ENCODE measurements around the gene KRT15.
"Not testable (repeated sequence)": the region's sequence is repeated elsewhere in the genome, so short reads cannot be mapped to it uniquely, and the experiment has no call there.

KRT15 gene

DNA sequence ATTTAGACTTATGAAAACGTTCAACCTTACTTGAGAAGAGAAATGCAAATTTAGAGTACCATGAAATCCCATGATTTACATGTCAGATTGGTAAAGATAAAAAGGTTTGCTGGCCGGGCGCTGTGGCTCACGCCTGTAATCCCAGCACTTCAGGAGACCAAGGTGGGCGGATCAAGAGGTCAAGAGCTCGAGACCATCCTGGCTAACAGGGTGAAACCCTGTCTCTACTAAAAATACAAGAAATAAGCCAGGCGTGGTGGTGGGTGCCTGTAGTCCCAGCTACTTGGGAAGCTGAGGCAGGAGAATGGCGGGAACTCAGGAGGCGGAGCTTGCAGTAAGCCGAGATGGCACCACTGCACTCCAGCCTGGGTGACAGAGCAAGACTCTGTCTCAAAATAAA lies 24.1 kb upstream of the KRT15 start:
- not testable (repeated sequence) for DNase-seq

DNA sequence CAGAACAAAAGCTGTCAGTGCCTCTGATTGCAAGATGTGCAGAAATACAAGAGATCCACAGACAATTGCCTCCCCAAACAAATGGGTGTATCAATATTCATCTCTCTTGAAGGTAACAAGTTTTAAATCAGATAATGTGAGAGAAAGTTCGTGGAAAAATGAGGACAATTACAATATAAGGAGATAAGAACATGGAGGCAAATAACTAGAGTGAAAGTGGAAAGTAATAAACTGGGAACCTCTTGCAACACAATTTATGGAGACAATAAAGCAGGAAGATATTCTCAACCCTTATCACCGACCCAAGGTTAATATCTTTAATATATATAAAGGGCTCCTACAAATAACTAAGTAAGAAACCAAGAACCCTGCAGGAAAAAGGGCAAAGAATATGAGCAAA lies 23.7 kb upstream of the KRT15 start:
- no peak for DNase-seq

DNA sequence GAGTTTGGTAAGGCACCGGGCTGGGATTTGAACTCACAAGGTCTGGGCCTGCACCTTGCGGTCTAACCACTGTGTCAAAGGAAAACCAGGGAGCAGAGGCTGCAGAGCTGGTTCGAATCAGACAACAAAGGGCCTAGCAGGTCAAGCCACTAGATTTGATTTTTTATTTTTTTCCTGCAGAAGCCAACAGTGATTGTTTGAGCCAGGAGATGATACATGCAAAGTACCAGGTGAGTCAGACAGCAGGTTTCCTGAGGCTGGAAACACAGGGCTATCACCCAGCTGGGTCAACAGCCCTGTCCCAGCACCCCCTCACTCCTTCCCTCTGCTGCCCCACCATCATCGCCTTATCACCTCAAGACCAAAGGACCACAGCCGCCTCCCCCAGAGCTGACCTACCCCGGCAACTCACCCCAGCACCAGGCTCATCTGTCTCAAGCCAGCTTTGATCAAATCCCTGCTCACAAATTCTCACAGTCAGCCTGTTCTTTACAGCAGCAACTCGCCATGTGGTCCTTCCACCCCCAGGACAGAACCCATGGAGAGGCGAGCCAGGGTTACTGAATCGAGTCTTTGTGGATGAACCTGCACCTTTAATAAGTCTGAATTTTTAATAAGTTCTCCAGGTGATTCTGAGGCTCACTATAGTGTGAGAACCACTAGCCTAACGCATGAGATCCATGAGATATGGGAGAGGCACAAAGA lies 22.4 kb upstream of the KRT15 start:
- no peak for DNase-seq

DNA sequence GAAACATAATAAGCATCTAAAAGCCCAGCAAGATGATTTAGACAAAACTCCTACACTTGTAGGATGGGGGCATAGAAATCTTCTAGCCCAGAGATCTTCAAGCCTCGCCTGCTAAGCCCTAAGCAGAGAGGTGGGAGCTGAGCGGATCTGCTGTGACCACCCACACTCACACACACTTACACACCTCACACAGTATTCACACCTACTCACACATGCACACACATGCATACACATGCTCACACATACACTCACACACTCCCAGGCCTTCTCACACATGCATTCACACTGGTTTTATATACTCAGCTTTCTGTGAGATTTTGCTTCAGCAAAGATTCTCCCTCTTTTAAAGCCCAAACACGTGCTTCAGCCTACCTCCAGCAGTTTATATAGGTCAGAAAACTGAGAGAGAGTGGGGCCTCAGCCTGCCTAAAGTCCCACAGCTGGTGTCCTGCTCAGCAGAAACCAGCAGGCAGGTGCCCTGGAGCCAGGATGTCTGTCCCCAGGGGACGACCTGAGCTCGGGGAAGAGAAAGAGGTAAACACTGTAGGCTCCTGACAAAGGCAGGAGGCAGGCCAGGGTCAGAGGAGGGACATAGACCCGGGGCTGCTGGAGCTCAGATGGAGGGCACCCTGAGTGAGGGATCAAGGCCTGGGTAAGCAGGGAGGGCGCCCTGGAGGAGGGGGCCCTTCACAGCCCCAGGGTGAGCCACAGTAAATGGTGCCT lies 21.4 kb upstream of the KRT15 start:
- DNase-seq, result no peak

DNA sequence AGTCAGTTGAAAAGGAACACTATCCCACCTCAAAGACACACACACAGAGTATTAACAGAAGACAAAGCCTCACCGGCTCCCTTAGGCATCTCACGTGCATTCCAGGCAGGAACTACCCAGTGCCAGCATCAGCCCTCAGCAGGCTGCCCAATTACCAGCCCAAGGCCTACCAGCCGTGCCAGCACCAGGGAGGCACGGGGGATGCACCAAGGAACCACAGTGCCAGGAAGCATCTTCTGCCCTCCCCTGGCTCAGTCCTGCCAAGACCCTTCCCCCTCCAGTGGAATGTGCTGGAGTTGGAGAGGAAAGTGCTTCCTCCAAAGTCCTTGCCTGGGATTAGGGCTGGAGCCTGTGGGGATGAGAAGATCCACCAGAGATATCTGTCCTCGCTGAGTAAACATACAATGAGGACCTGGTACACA lies 20.4 kb upstream of the KRT15 start:
- no peak for DNase-seq

DNA sequence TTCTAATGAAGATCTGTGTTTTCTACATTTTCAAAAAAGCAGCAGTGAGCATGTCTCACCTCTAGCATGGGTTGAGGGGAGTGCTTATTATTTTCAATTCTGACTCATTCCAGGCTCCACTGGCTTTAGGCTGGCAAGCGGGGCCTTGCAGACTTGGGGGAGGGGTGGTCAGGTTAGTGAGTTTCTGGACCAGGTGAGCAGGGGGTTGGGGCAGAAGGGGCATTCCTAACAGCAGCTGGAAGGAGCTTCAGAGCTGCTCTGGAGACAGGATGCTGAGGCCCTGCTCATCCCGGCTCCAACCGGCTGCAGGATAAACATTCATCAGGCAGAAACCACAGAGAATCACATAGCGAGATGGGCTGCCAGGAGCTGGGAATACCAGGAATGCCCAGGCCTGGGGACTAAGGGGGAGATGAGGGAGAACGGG lies 19.9 kb upstream of the KRT15 start:
- no peak for DNase-seq

DNA sequence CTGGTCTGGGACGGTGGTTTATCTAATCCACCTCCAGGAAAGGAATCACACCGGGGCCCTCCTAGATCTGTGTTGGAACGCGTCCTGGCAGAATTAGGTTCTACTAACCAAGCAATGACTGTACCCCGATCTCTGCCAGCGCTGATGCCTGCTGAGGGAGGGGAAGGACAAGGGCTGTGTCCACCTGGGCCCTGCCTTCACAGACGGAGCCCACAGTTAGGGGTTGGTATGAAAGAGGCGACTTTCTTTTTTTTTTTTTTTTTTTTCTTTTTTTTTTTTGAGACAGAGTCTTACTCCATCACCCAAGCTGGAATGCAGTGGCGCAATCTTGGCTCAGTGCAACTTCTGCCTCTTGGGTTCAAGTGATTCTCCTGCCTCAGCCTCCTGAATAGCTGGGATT lies 19.3 kb upstream of the KRT15 start:
- no peak for DNase-seq

DNA sequence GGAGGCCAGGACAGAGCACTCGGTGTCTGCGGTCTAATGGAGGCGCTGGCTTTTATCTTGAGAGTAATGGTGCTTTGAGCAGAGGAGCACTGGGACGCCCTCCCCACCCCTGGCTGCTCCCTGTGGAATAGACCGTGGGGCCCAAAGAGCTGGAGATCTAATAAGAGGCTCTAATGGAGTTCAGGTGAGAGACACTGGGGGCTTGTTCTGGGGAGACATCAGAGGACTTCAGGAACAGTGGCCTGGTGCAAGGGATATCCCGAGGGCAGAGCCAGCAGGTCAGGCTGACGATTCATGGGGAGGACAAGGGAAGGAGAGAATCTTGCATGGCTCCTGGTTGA lies 18.9 kb upstream of the KRT15 start:
- no peak for DNase-seq

DNA sequence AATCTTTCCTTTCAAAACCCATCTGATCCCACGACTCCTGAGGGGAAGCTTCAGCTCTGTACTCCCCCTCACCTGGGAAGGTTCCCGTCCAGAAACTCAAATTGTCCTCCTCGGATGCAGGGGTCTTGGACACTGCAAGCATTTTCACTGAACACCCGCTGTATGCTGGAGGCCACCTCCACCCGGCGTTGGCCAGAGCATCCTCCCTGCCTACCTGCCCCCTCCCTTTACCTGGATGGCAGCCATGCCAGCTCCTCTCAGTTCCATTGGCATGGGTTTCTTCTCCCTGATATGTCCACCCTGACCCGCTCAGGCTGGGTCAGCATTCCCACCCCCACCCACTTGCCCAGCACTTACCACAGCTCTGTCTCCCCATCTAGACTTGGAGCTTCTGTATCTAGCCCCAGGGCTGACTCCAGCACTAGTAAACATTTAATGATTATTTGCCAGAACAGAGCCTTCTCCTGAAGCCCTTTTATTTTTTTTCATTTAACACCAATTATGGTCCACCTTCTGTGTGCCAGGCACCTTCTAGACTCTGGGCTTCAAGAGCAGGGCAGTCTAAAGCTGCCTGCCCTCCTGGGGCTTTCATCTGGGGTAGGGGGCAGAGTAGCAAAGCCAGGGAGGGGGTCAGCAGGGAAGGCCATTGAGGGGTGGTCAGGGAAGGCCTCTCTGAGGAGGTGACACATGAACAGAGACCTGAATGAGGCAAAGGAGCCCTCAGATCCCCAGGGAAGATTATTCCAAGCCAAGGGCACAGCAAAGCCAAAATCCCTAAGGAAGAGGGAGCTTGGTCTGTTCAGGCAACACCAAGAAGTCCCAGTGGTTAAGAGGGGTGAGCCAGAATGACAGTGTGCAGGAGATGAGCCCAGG lies 18.3 kb upstream of the KRT15 start:
- DNase-seq, result no peak

DNA sequence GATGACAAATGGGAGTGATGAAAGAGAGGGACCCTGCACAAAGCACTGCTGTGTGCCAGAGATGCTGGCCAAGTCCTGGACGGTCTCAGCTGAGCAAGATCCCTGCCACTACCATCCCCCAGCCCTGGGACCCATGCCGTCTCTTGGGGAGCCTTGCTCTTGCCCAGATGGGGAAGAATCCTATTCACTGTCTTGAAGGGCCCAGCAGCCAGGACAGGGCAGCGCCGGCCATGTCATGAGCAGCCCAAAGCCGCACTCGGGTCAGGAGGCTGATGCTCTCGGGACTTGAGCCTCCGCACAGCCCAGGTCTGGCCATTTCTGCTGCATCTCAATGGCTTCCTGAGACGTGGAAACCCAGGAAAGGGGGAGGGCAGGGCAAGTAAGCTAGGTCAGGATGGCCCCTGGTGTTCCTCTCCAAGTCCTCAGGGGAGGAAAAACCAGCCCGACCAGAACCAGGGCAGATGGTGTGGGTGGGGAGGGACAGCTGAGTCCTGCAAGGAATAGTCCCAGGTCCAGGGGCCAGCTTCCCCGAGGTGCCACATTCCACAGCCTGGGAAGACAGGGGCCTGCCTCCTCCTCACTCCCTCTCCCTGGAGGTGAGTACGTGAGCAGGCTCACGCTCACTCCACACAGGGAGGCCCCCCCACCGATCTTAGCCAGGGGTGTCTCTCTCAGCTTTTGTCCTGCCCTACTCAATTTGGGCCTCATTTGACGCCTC lies 17.2 kb upstream of the KRT15 start:
- DNase-seq, result no peak

DNA sequence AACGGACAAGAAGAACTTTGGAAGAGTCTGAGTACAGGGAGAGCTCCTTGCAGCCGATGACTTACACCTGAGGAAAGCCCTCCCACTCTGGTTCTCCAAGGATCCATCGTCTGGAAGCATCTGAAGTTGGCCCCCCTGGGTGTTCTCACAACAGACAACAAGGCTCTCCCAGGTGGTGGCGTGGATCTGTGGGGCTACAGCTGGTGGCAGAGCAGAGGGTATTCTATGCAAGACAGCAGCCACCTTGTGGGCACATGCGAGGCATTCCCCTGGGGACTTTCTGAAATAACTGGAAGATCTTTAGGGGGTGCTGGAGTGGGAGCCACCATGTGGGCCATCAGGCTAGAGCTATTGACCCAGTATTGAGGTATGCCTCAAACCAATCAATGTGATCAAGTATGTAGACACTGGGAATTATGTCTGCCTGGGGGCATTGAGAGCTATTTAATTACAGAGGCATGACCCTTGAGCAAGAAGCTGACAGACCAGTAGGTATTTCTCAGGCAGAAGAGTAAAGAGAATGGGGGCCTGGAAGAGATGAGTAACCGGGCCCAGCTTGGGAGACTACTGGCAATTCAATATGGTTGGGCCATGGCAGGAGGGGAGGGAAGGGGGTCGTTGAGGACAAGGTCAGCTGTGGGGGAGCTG lies 16.3 kb upstream of the KRT15 start:
- no peak for DNase-seq

DNA sequence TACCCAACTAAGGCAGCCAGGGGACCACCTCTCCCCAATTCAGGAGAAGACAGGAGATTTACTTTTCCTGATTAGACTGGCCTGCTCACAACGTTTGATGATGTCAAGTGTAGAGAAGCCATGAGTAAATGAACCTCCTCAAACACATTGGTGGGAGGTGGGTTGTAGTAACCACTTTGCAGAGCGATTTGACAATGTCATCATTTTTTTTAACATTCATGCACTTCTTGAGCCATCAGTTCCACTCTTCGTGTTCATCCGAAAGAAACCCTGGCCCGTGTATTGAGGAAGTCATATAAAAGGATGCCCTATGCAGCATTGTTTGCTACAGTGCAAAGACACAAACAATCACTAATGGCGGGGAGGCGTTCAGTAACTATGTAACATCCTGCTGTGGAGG lies 14.9 kb upstream of the KRT15 start:
- DNase-seq, result no peak

DNA sequence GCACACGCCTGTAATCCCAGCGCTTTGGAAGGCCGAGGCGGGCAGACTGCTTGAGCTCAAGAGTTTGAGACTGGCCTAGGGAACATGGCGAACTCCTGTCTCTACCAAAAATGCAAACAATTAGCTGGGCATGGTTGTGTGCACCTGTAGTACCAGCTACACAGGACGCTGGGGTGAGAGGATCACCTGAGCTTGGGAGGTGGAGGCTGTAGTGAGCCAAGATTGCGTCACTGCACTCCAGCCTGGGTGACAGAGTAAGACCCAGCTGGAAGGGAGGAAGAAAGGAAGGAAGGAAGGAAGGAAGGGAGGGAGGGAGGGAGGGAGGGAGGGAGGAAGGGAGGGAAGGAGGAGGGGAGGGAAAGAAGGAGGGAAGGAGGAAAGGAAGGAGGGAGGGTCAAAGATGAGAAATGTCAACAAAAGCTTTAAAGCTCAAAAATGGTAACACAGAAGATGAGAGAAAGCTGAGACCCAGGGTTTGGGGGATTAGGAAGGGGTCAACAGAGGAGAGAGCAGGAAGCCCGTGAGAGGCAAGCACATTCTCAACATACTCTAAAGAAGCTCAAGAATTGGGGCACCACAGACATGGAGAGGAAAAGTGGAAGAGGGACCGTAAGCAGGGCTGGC lies 14.4 kb upstream of the KRT15 start:
- DNase-seq, result no peak

DNA sequence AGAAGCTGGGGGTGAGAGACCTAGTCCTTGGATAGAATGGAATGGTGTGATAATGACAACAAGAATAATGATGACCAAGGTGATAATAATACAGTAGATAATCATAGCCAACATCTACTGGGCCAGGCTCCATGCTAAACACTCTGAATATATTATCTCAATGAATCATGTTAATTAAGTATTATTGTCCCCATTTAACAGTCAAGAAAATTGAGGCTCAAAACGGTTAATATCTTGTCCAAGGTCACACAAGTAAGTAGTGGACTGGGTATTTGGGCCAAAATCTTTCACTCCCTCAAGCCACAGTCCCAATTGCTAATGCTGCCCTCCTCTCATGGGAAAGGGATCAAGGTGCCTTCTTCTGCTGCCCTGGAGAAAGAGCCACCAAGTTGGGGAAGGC lies 13.3 kb upstream of the KRT15 start:
- DNase-seq, result no peak

DNA sequence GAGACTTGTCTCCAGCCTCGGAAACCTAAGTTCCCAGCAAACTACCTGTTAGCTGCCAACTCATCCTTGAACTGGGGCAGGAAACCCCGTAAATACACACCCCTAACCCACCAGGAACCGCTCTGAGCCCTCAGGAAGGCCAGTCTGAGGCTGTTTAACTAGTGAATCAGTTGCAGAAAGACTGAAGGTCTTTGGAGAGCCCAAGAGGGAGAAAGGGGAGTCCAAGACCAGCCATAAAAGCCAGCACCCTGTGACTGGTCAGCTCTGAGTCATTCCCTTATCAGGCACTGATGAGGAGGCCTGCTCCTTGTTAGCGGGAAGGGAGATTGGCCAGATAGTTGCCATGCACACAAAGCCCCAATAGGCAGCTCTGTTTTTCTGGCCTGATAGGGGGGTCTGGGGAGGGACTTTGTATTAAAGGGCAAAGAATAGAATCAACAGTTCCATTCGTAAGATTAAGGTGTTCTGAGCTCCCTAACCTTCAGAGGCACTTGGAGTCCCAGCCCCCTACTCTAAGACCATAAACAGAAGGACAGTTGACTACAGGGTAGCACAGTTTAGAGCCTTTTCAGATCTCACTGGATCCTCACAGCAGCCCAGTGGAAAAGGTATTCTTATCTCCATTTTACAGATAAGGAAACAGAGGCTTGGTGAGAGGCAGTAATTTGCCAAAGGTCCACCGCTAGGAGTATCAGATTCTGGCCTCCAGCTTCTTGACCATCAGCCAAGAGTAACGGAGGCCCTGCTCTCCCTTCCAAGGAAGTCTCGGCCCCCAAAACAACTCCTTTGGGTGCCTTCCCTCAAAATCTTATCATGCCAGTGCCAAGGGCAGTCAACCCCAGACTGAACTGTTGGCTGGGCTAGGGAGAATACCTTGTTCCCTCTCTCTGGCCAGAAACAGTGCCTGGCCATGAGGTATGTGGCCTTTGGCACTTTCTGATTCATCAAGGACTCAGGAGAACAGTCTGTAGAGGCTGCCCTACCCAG lies 11.7 kb upstream of the KRT15 start:
- DNase-seq, result no peak

DNA sequence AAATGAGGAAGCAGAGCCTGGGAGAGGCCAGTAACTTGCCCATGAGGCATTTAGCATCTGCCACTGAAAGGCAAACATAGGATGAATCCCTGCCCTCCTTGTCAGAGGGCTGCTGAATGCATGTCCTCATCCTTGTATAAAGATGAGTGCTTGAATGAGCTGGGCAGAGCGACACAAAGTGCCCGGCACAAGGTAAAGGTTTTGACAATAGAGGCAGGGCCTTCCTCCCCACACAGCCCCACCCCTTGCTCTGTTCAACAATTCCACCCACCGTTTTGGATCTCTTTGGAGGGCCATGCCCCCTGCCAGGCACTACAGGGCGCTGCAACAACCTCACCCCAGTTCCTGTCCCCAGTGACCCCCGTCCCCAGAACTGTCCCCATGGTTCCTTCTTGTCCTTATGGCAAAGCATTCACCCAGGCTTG lies 10.8 kb upstream of the KRT15 start:
- DNase-seq, result no peak

DNA sequence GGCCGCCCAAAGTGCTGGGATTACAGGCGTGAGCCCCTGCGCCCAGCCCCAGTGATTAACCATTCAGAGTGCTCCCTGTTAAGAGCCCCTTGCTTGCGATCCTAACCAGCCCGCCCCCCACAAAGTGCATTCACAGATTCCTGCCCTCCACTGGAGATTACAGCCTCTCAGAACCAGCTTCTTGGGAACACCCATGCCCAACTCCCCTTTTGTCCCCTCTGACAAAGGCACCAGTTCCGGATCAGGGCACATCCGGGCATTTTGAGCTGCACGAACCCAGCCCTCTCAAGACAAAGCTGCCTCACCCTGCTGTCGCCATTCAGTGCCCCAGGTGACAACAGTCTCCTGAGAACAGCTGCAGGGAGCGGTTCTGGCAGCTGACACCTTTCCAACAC lies 10.3 kb upstream of the KRT15 start:
- DNase-seq, result no peak

DNA sequence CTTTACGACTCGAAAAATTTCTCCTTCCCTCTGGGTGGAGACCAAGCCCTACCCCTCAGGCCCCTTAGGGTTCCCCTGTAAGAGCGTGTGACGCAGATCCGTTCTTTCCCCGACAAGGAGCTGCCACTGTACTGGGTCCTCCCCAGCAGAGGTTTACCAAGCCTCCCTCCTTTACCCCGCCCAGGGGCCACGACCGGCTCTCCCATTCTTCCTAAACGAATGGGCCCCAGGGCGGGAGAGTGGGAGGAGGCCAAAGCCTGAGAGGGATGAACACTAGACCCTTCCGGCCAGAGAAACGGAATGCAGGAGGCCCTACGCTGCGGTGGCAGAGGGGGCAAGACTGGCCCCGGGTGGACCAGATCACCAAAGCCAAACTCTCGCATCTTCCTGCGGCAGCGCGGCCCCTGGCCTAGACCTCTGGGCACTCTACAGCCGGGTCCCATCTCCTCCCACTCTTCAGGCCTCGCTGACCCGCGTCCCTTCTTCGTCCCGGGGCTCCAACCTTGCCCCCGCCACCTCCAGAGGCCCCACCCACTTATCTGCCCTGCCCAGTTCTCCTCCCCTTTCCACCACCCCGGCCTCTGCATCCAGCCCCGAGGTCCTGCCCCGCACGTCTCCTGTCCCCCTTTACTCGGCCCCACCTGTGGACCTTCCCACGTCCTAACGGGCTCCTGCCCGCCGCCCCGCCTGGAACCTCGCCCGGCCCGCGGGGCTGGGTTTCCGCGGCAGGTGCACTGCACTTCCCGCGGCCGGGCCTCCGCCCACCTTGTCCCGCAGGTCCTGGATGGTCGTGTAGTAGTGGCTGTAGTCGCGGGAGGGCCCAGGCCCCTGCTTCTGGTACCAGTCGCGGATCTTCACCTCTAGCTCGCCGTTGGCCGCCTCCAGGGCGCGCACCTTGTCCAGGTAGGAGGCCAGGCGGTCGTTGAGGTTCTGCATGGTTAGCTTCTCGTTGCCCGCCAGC lies 8.7 kb upstream of the KRT15 start:
- DNase-seq, result no peak

DNA sequence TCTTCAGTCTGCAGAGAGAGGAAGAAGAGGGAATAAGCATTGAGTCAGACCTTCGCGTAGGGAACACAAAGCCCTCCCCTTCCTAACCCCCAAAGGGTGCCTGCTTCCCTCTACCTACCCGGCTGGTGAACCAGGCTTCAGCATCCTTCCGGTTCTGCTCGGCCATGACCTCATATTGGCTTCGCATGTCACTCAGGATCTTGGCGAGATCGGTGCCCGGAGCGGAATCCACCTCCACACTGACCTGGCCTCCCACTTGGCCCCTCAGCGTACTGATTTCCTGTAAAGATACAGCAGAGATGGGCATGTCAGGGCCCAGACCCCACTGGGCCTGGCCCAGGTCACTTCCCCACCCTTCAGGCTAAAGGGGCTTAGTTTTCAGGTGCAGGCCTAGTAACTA lies 5.6 kb upstream of the KRT15 start:
- no peak for DNase-seq

DNA sequence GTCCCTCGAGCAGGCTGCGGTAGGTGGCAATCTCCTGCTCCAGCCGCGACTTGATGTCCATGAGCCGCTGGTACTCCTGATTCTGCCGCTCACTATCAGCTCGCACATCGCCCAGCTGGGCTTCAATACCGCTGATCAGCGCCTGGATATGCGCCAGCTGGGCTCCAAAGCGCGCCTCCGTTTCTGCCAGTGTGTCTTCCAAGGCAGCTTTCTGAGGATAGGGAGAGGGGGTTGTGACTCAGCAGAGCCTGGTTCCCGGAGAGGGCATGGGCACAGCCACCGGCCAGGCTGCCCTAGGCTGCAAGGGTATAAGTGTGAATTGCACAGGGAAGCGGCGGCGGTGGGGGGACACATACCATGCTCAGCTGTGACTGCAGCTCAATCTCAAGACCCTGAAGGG lies 5.1 kb upstream of the KRT15 start:
- DNase-seq, result no peak
